G401 (cell line): Measurements from ENCODE around the gene SLC4A4. TPM values are rescaled to one million over a fixed set of nuclear protein-coding genes. Genes with fewer than 3 reads are reported as not detected.

Experiments used
- DNase-seq: peaks from one replicate; pipeline ENCODE4 v3.0.0-alpha.2; 2015; ENCODE audit warnings: low spot score
- in situ Hi-C: cut with HindIII; loops from 2 replicates; pipeline ENCODE4 v1.10.0; 2016; ENCODE audit warnings: low sequenced_read_pairs, mixed read lengths
- total RNA-seq: library from RNA; depleted of rRNA; stranded (reverse); fragments of >200 nt; shearing (Covaris generic); gene quantifications from 2 replicates; pipeline ENCODE4 v1.2.3, GENCODE V29; 2014

SLC4A4 gene
- total RNA-seq, 1 experiment from 2014 or later, result 0.10 TPM

DNA sequence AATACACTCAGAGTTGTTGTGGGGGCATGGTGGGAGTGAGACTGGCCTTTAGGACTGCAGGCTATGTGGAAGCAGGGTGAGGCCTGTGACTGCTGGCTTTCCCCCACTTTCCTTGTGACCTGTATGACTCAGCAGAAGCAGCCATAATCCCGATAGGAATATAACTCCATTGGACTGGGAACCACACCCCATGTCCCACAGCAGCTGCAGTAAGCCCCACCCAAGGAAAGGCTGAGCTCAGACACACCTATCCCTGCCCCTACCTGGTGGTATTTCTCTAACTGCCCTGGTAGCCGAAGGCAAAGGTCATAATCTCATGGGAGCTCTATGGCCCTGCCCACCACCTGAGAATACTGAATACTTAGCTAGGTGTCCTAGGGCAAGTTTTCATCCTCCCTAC lies 275.8 kb downstream of the SLC4A4 start:
- DNase-seq, result no peak
- in situ Hi-C loops, result no loop called here

DNA sequence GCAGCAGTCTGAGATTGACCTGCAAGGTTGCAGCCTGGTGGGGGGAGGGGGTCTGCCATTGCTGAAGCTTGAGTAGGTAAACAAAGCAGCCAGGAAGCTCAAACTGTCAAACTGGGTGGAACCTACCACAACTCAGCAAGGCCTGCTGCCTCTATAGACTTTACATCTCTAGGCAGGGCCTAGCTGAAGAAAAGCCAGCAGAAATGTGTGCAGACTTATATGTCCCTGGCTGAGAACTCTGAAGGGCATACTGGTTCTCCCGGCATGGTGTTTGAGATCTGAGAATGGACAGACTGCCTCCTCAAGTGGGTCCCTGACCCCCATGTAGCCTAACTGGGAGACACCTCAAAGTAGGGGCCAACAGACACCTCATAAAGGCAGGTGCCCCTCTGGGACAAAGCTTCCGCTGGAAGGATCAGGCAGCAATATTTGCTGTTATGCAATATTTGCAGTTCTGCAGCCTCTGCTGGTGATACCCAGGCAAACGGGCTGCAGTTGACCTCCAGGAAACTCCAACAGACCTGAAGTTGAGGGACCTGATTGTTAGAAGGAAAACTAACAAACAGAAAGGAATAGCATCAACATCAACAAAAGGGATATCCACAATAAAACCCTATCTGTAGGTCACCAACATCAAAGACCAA lies 277.5 kb downstream of the SLC4A4 start:
- no peak for DNase-seq
- in situ Hi-C loops, result no loop called here
